Caki2 (cell line): Measurements from ENCODE around the gene MTCL3. TPM values are rescaled to one million over a fixed set of nuclear protein-coding genes. Genes with fewer than 3 reads are reported as not detected.
"Not testable (repeated sequence)": the region's sequence is repeated elsewhere in the genome, so short reads cannot be mapped to it uniquely, and the experiment has no call there.

ENCODE experiments used
- DNase-seq: peaks from one replicate; pipeline ENCODE4 v3.0.0-alpha.2; 2015; ENCODE audit warnings: low read depth
- in situ Hi-C: cut with HindIII; loops from 2 replicates; pipeline ENCODE4 v1.10.0; 2016; ENCODE audit warnings: low sequenced_read_pairs, low pct_unique_long_range_greater_than_20kb, mixed read lengths
- total RNA-seq: library from RNA; depleted of rRNA; stranded (reverse); fragments of >200 nt; shearing (Covaris generic); gene quantifications from 2 replicates; pipeline ENCODE4 v1.2.3, GENCODE V29; 2014; ENCODE audit warnings: low replicate concordance; rRNA removed

Gene MTCL3

GRCh38 chr6:127453845-127454619 is 65.1 kb downstream of the MTCL3 start:
- DNase-seq = no peak
- in situ Hi-C loops = no loop called here

GRCh38 chr6:127452803-127453202 is 66.3 kb downstream of the MTCL3 start:
- DNase-seq = no peak
- in situ Hi-C loops = no loop called here

GRCh38 chr6:127451388-127451787 is 67.7 kb downstream of the MTCL3 start:
- in situ Hi-C loops = no loop called here
- no peak for DNase-seq

- no peak for DNase-seq
- in situ Hi-C loops = no loop called here
These were observed 71.4 kb downstream of the MTCL3 start for GRCh38 chr6:127447780-127448179.

- in situ Hi-C loops = no loop called here
These were observed 72.8 kb downstream of the MTCL3 start for GRCh38 chr6:127446356-127446755.

GRCh38 chr6:127441881-127442280 is 77.3 kb downstream of the MTCL3 start:
- in situ Hi-C loops = no loop called here
- no peak for DNase-seq

More at GRCh38 chr6:127446356-127446755, 72.8 kb downstream of the MTCL3 start:
- DNase-seq = no peak

GRCh38 chr6:127439718-127440117 is 79.4 kb downstream of the MTCL3 start:
- in situ Hi-C loops = no loop called here
- DNase-seq = no peak

GRCh38 chr6:127436578-127437110 is 82.5 kb downstream of the MTCL3 start:
- in situ Hi-C loops = no loop called here
- no peak for DNase-seq

- DNase-seq = no peak
- in situ Hi-C loops = no loop called here
These were observed 83.4 kb downstream of the MTCL3 start for GRCh38 chr6:127435626-127436220.

- in situ Hi-C loops = no loop called here
- no peak for DNase-seq
These were observed 84.5 kb downstream of the MTCL3 start for GRCh38 chr6:127434651-127435050.

- DNase-seq, in situ Hi-C loops: not testable (repeated sequence)
These were observed 90.6 kb downstream of the MTCL3 start for GRCh38 chr6:127428562-127428961.

GRCh38 chr6:127423921-127424320 is 95.2 kb downstream of the MTCL3 start:
- in situ Hi-C loops = no loop called here
- no peak for DNase-seq

Other genes starting within 250 kb of the MTCL3 start
- gene ECHDC1, start 175.7 kb downstream of the MTCL3 start, total RNA-seq = 12.9 and 20.0 TPM in 2 replicates
- 0.14 TPM in 1 of 2 replicates, not detected in the other for gene KIAA0408, start 59.9 kb downstream of the MTCL3 start, total RNA-seq
- gene C6orf58, start 57.8 kb upstream of the MTCL3 start, total RNA-seq = 1.3 TPM in 1 of 2 replicates, not detected in the other